Spleen (tissue), 11 donors: ENCODE data around the gene SORCS2. TPM values are rescaled to one million over a fixed set of nuclear protein-coding genes. Genes with fewer than 3 reads are reported as not detected.

ENCODE experiments used
- DNase-seq: peaks from one replicate; pipeline ENCODE4 v3.0.0-alpha.2; 2020
- H3K27ac ChIP-seq, 8 donors: fragments of 200-600 bp; sonication (generic) in 7 of 8; 1 replicate in 4 of 8; 2 replicates in 4 of 8; pipeline versions ENCODE4 v1.5.0 to v1.8.0; 2016 to 2021; ENCODE audit warnings: inconsistent platforms in 4 of 8, mild to moderate bottlenecking in 4 of 8, moderate library complexity in 1 of 8
- H3K27me3 ChIP-seq, 7 donors: fragments of 200-600 bp; sonication (generic) in 6 of 7; replicated peaks in 1 of 7; 1 replicate in 4 of 7; 2 replicates in 3 of 7; pipeline versions ENCODE4 v1.5.0 to v1.8.0; 2016 to 2021; ENCODE audit warnings: inconsistent platforms in 3 of 7, mild to moderate bottlenecking in 1 of 7
- H3K36me3 ChIP-seq, 6 donors: fragments of 200-600 bp; sonication (generic) in 5 of 6; 1 replicate in 4 of 6; 2 replicates in 2 of 6; pipeline versions ENCODE4 v1.5.0 to v1.8.0; 2016 to 2021; ENCODE audit warnings: inconsistent platforms in 2 of 6
- H3K4me1 ChIP-seq, 6 donors: fragments of 200-600 bp; sonication (generic) in 5 of 6; 1 replicate in 3 of 6; 2 replicates in 3 of 6; pipeline versions ENCODE4 v1.5.0 to v1.8.0; 2016 to 2021; ENCODE audit warnings: inconsistent platforms in 3 of 6
- H3K4me3 ChIP-seq, 8 donors: fragments of 200-600 bp; sonication (generic) in 7 of 8; 1 replicate in 4 of 8; 2 replicates in 4 of 8; pipeline versions ENCODE4 v1.5.0 to v1.8.0; 2016 to 2021; ENCODE audit warnings: inconsistent platforms in 4 of 8, mild to moderate bottlenecking in 4 of 8, moderate library complexity in 2 of 8
- H3K9me3 ChIP-seq, 8 donors: fragments of 200-600 bp; sonication (generic) in 7 of 8; 1 replicate in 4 of 8; 2 replicates in 4 of 8; pipeline versions ENCODE4 v1.5.0 to v1.8.0; 2016 to 2021; ENCODE audit warnings: inconsistent platforms in 4 of 8
- CTCF ChIP-seq, 11 experiments: fragments of 200-600 bp in 7 of 11; fragments of 450-650 bp in 4 of 11; sonication (generic) in 4 of 11; IDR thresholded peaks in 8 of 11; conservative IDR thresholded peaks in 3 of 11; 1 replicate in 7 of 11; 2 replicates in 4 of 11; pipeline versions ENCODE4 v1.4.0 to v1.8.0; 2016 to 2021; ENCODE audit warnings: antibody characterized with exemption in 11 of 11, inconsistent platforms in 4 of 11, mild to moderate bottlenecking in 1 of 11
- POLR2A ChIP-seq, 3 donors: fragments of 450-650 bp; IDR thresholded peaks; one replicate each; pipeline ENCODE4 v1.5.1; 2017; ENCODE audit warnings: antibody characterized with exemption in 3 of 3, mild to moderate bottlenecking in 1 of 3
- POLR2AphosphoS5 ChIP-seq, 3 donors: sonication (generic); formaldehyde crosslinking; IDR thresholded peaks; one replicate each; pipeline ENCODE4 v1.5.1; 2017; ENCODE audit warnings: antibody characterized with exemption in 3 of 3
- WGBS, 5 donors: extraction: QIAGEN DNeasy Blood & Tissue Kit in 3 of 5; methylation state at CpG; one replicate each; pipeline versions ENCODE4 v1.1.5 to v1.1.7; 2013 to 2018; 5-methylcytosine and 5-hydroxymethylcytosine counted together
- intact Hi-C: fragments of 100-400 bp; cut with DNase I; formaldehyde crosslinking; loops from one replicate; pipeline ENCODE4 v1.15.0; 2023; ENCODE audit warnings: low total_unique reads
- polyA plus RNA-seq, 3 donors: library from polyadenylated mRNA; stranded (reverse); fragments of 200-250 nt; gene quantifications; one replicate each; pipeline ENCODE4 v1.2.1, GENCODE V29; 2013
- total RNA-seq, 7 donors: library from RNA; depleted of rRNA in 3 of 7; stranded (reverse); fragments of >200 nt in 3 of 7; fragmentation: NEBNext Ultra II Directional in 4 of 7; extraction: Animal tissue kit (Norgen Biotek cat#: 25700) in 4 of 7; gene quantifications; one replicate each; pipeline versions ENCODE4 v1.1.0 to v1.2.1, GENCODE V29; 2016 to 2021
- donor health status: healthy with polysubstance abuse.
- donor health status: DM: no; HTN: no; CAD: no; lungs with moderate emphysema.
- donor health status: DM: no; HTN: no; CAD: no.
- donor health status: Bipolar disorder and iron deficiency.
- donor health status: healthy.
- donor health status: DM: no; HTN: no; CAD: no.
- donor health status: DM: yes; HTN: yes; CAD: no.

The SORCS2 gene
- total and polyA plus RNA-seq, 10 donors: 0.33 to 1.6 (median 0.60) TPM

DNA sequence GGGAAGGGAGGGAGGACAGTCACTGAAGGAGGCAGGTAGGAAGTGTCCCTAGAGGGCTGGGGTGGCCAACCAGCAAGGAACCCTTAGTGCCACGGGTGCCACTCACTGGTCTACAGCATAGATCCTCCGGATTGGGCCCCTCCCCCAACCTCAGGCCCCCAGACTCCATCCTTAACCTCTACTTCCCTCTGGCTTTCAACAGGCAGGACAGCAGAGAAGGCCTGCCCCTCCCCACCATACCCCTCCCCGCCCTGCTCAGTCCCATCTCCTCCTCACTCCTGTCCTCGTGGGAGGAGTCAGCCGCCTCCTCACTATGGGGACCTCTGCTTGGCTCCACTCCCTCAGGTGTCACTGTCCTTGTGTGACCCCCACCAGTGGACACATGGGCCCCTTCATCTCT is 320.1 kb downstream of the SORCS2 start:
- peaks cover 0 to 56% (median 0%) of the 10 kb centered on the region in 7 donors for H3K27me3 ChIP-seq
- intact Hi-C loops: no loop called here
- no peaks in the 10 kb centered on the region for H3K9me3 ChIP-seq
- DNase-seq: no peak
- TF ChIP-seq CTCF (IDR thresholded peaks at IDR 0.05 in 8 of 11, conservative IDR thresholded peaks at IDR 0.05 in 3 of 11): no peak
- TF ChIP-seq POLR2A (IDR thresholded peaks at IDR 0.05): no peak
- TF ChIP-seq POLR2AphosphoS5 (IDR thresholded peaks at IDR 0.05): no peak
- H3K4me3 ChIP-seq: no peak overlapping the region
- no peak overlapping the region for H3K27ac ChIP-seq
- peaks cover 0 to 31% (median 9%) of the 10 kb centered on the region in 6 donors for H3K4me1 ChIP-seq
- no peaks in the 10 kb centered on the region for H3K36me3 ChIP-seq
- 43 to 56% (median 52%) methylated on average over 3 to 5 of the region's 5 CpGs for WGBS, 5 donors

GRCh38 chr4:7512946-7513345 is 320.6 kb downstream of the SORCS2 start:
- intact Hi-C loops: no loop called here
- peaks cover 0 to 31% (median 9%) of the 10 kb centered on the region in 6 donors for H3K4me1 ChIP-seq
- no peaks in the 10 kb centered on the region for H3K9me3 ChIP-seq
- no peaks in the 10 kb centered on the region for H3K36me3 ChIP-seq
- H3K27me3 ChIP-seq: peaks cover 0 to 55% (median 0%) of the 10 kb centered on the region in 7 donors
- no peak overlapping the region for H3K4me3 ChIP-seq
- no peak overlapping the region for H3K27ac ChIP-seq
- WGBS, 5 donors: 79 to 88% (median 85%) methylated on average over 10 of the region's 10 CpGs
- TF ChIP-seq POLR2A (IDR thresholded peaks at IDR 0.05): no peak
- no peak for TF ChIP-seq POLR2AphosphoS5 (IDR thresholded peaks at IDR 0.05)
- TF ChIP-seq CTCF (IDR thresholded peaks at IDR 0.05 in 8 of 11, conservative IDR thresholded peaks at IDR 0.05 in 3 of 11): no peak
- DNase-seq: no peak

DNA sequence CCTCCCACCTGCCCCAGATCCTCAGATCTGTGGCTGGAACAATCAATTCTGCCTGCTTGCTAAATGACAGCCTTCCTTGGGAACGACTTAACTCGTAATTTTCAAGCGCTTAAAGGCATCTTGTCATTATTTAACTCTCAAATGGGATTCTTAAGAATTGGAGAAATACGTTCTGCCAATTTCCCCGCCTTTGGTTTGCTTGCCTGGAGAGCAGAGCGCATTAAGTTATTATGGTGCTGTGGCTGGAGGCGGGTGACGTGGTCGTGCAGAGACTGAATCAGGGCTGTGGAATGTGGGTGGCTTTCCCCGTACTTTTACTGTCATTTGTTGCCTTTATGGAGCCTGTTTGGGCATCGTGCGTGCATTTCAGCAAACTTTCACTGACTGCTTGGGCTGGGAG is 321.3 kb downstream of the SORCS2 start:
- no peak for TF ChIP-seq CTCF (IDR thresholded peaks at IDR 0.05 in 8 of 11, conservative IDR thresholded peaks at IDR 0.05 in 3 of 11)
- no peak for TF ChIP-seq POLR2AphosphoS5 (IDR thresholded peaks at IDR 0.05)
- TF ChIP-seq POLR2A (IDR thresholded peaks at IDR 0.05): no peak
- peaks cover 0 to 50% (median 0%) of the 10 kb centered on the region in 7 donors for H3K27me3 ChIP-seq
- 78 to 88% (median 81%) methylated on average over 12 of the region's 12 CpGs for WGBS, 5 donors
- peaks cover 0 to 31% (median 9%) of the 10 kb centered on the region in 6 donors for H3K4me1 ChIP-seq
- H3K4me3 ChIP-seq: no peak overlapping the region
- H3K9me3 ChIP-seq: no peaks in the 10 kb centered on the region
- H3K27ac ChIP-seq: peak overlapping the region in 1 of 8 donors; percentile 58
- intact Hi-C loops: no loop called here
- H3K36me3 ChIP-seq: no peaks in the 10 kb centered on the region
- DNase-seq: no peak

DNA sequence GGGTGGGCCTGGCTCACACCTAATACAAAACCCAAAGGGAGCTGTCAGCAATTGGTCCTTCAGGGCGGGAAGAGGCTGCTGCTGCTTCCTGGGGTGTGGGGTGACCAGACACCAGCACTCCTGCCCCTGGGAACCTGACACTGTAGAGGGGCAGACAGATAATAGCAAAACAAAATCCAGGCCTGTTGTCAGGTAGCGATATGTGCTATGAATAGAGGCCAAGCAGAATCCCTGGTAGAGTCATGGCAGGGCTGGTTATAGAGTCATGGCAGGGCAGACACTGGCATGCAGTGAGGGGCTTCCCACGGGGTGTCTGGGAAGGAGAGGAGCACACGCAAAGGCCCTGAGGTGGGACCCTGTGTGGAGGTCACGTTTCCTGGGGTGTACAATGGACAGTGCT is 321.9 kb downstream of the SORCS2 start:
- WGBS, 5 donors: 63 to 84% (median 78%) methylated on average over 5 of the region's 5 CpGs

More for the DNA sequence above, 321.9 kb downstream of the SORCS2 start:
- intact Hi-C loops: no loop called here
- Histone ChIP-seq H3K4me1 (peaks cover 0 to 31% (median 9%) of the 10 kb centered on the region in 6 donors), H3K27ac (peak overlapping the region in 4 of 8 donors; percentile 51 to 71 (median 60)), H3K36me3 (no peaks in the 10 kb centered on the region), H3K4me3 (no peak overlapping the region), H3K27me3 (peaks cover 0 to 50% (median 0%) of the 10 kb centered on the region in 7 donors), H3K9me3 (no peaks in the 10 kb centered on the region)
- DNase-seq: no peak
- TF ChIP-seq POLR2A (IDR thresholded peaks at IDR 0.05): no peak
- no peak for TF ChIP-seq POLR2AphosphoS5 (IDR thresholded peaks at IDR 0.05)
- TF ChIP-seq CTCF (IDR thresholded peaks at IDR 0.05 in 8 of 11, conservative IDR thresholded peaks at IDR 0.05 in 3 of 11): no peak
